Medulla oblongata (tissue), 1 donor: ENCODE results near the gene CLPX.
"Not testable (repeated sequence)": the region's sequence is repeated elsewhere in the genome, so short reads cannot be mapped to it uniquely, and the experiment has no call there.

ENCODE experiments used
- DNase-seq: peaks from one replicate; pipeline ENCODE4 v3.0.0-alpha.2; 2015; ENCODE audit errors: extremely low spot score

The CLPX gene

DNA sequence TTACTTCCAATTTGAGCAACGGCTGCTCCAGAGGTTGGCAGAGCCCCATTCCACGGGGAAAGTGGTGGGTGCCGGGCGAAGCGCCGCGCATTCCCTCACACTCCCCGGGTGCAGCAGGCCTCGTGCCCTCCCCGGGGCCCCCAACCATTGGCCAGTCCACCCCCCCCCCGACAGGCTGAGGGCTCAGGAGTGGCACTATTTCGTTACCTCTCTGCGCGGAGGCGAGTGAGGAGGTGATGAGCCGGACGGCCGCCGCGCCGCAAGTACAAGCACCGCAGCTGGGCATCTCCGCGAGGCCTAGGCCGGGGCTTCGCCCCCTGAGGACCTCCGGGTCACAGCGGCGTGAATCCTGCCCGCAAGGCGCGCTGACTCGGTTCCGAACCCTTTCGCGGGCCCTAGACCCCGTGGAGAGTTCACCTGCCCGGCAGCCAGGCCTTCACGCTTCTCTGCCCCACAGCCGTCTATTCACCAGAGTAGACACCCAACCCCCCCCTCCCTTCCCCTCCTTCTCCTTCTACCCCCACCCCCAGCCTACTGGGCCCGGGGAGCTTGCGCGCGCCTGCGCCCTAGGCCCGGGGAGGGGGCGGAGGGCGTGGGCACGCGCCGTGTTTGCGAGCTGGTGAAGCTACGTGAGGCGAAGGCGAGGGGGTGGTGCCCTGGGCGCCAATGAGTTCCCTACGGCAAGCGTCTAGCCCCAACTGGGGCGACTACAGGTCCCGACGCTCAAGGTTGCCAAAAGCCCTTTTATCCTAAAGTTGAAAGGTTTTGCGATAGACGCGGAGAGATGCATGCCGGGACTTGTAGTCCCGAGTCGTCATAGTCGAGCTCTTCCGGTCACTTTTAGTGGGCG is at the start of gene CLPX:
CLPX (minus strand) TSS at position 475 of the 850 bp plus-strand sequence; CDS start at position 286, 189 bp downstream.
- peak; percentile 96 for DNase-seq

- no peak for DNase-seq
Measured at GRCh38 chr15:65233696-65234095, 48.6 kb upstream of the CLPX start.

DNA sequence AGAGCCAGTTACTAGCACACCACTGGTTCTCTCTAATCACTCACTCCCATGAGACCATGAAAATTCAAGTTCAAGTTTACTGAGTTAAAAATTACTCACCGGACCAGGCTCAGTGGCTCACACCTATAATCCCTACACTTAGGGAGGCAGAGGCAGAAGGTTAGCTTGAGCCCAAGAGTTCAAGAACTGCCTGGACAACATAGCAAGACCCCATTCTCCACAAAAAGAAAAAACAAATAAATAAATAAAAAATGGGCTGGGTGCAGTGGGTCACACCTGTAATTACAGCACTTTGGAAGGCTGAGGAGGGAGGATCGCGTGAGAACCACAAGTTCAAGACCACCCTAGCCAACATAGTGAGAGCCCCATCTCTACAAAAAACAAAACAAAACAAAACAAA is 47.4 kb upstream of the CLPX start:
- DNase-seq: no peak

DNA sequence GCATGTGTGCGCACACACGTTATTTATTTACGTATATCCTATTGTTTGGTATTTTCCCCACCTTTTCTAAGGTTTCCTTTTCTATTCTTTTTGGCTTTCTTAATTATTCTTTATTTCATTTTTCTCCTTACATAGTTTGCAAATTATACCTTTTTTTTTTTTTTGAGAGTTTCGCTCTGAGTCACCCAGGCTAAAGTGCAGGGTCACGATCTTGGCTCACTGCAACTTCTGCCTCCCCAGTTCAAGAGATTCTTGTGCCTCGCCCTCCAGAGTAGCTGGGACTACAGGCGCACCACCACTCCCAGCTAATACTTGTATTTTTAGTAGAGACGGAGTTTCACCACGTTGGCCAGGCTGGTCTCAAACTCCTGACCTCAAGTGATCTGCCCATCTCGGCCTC is 46.2 kb upstream of the CLPX start:
- no peak for DNase-seq

DNA sequence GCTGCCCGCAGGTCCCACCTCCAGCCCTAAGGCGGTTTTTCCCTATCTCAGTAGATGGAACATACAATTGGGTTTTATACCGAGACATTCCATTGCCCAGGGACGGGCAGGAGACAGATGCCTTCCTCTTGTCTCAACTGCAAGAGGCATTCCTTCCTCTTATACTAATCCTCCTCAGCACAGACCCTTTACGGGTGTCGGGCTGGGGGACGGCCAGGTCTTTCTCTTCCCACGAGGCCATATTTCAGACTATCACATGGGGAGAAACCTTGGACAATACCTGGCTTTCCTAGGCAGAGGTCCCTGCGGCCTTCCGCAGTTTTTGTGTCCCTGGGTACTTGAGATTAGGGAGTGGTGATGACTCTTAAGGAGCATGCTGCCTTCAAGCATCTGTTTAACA is 41.8 kb upstream of the CLPX start:
- not testable (repeated sequence) for DNase-seq

- DNase-seq: no peak
Measured at GRCh38 chr15:65226221-65226620, 41.1 kb upstream of the CLPX start.

GRCh38 chr15:65223996-65224395 is 38.9 kb upstream of the CLPX start:
- no peak for DNase-seq

DNA sequence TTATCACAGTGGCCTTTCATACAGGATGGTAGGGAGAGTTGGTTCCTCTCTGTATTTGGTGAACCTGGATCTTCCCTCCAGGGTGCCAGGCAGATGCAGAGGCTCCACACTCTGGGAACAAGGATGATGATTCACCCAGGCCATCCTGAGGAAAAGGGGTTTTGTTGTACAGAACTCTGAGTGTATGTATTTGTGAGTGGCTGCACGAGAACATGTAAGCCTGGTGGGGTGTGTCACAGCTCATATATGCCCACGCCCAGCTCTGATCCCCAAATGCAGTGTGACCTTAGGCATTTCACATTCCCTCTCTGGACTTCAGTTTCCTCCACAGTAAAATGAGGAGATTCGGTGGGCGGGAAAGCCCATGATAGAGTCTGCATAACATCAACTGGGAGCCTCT is 37.7 kb upstream of the CLPX start:
- no peak for DNase-seq

- DNase-seq: no peak
Measured at GRCh38 chr15:65221697-65222096, 36.6 kb upstream of the CLPX start.

DNA sequence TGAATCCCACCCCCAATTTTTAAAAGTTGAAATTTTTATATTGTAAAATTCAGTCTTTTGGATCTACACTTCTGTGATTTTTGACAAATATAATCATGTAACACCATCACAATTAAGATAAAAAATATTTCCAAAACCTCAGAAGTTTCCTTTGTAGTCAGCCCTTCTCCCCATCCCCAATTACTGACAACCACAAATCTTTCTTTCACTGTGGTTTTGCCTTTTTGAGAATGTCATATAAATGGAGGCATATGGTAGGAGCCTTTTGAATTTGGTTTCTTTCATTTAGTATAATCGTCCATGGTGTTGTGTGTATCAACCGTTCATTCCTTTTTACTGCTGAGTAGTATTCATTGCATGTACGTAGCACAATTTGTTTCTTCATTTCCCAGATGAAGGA is 34.0 kb upstream of the CLPX start:
- no peak for DNase-seq

- DNase-seq: no peak
Measured at GRCh38 chr15:65217526-65218482, 32.7 kb upstream of the CLPX start.

DNA sequence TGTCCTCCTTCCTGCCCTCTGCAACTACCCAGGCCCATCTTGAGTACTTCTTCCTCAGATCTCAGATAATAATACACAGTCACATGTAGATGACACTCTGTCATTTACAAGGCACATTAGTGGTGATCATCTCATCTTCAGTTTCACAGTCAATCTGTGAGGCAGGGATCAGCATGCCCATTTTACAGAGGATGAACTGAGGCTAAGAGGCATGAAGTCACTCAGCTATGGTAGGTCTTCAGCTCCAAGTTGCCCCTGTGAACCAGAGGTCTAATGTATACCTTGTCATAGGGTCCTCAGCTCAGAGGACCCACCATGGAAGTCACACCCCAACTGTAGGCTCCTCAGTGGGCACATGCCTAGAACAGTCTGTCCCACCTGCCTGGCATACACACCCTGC is 30.4 kb upstream of the CLPX start:
- DNase-seq: no peak

DNA sequence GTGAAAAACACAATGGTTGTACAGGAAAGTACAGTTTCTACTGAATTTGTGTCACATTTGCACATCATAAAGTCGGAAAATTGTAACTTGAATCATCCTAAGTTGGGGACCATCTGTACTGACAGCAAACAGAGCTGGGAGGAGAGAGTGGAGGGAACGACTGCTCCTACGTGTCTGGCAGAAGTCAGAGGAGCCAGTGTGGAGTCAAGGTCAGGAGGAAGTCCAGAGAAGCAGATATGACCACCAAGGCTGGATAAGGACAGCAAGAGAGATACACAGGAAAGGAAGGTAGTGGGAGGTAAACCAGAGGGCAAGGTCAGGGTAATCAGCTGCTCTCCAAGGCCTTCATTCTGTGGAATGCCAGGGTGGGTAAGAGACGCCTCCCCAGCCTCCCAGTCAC is 28.9 kb upstream of the CLPX start:
- DNase-seq: no peak

- DNase-seq: no peak
Measured at GRCh38 chr15:65213241-65213640, 28.1 kb upstream of the CLPX start.

DNA sequence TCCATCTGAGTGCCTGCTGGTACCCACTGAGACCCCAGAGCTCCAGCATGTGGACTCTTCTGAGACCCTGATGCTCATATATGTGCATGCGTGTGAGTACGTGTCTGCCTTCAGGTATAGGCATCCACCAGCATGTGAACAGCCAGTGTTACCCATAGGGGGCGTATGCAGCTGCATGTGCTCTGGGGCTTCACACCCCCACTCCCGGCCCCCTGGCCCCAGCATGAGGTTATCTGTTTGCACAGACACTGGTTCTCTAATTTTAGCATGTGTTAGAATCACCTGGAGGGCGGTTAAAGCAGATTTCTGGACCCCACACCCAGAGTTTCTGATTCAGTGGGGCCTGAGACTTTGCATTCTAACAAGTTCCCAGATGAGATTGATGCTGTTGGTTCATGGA is 27.0 kb upstream of the CLPX start:
- DNase-seq: no peak

- no peak for DNase-seq
Measured at GRCh38 chr15:65211482-65211982, 26.4 kb upstream of the CLPX start.

GRCh38 chr15:65210770-65211481 is 25.8 kb upstream of the CLPX start, which contains the start of gene CILP:
CILP (minus strand) TSS chr15:65211473; CDS start chr15:65209755, 1,718 bp downstream.
- DNase-seq: no peak

- no peak for DNase-seq
Measured at GRCh38 chr15:65209701-65210643, 24.8 kb upstream of the CLPX start.

GRCh38 chr15:65208647-65209046 is 23.5 kb upstream of the CLPX start:
- no peak for DNase-seq

DNA sequence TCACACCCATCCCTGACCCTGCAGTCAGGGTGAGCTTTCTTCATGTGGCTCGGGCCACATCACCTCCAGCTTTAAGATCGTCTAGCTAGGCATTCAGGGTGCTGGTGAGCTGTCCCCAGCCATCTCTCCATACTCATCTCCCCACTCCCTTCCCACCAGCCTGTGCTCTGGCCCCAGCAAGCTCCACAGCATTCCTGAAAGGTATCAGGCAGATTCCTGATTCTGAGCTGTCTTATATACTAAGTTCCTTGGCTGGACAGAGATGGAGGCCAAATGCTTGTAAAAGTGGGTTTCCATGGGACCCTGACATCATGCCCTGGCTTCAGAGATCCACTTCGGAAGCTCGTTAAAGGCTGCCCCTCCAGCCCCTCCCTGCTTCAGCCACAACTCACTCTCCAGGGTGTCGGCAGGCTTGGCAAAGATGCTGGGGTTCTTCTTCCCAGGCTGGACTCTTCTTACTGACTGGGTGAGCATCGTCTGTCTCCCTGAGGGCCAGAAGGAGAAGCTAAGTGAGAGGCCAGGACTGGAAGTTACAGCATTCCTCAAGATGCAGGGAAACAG is 22.2 kb upstream of the CLPX start:
- no peak for DNase-seq
